HepG2 (cell line): ENCODE measurements around the gene TOMM20. TPM values are rescaled to one million over a fixed set of nuclear protein-coding genes. Genes with fewer than 3 reads are reported as not detected.

Source experiments
- ATAC-seq: fragments of 200-7000 bp; cut with Tn5 transposase; 3 replicates; pipeline ENCODE4 v1.9.1; 2020; ENCODE audit warnings: mild to moderate bottlenecking, moderate library complexity
- BruUV-seq: library from RNA; stranded (reverse); fragments of 400-500 nt; replicated peaks from 2 replicates; lab custom pipeline; 2021; lab: Mats Ljungman, UMichigan
- CTCF ChIA-PET: fragments of 300-600 bp; formaldehyde crosslinking; extraction: SDS; loops from one replicate; lab custom pipeline; 2021; ENCODE audit warnings: low total read pairs, inconsistent platforms, low intra/inter-chr PET ratio; lab: Yijun Ruan, JAX
- POLR2A ChIA-PET: fragments of 350-600 bp; sonication (Branson Sonifier 250); formaldehyde crosslinking; loops from one replicate; lab custom pipeline; 2020; ENCODE audit warnings: antibody characterized with exemption, inconsistent platforms; lab: Yijun Ruan, JAX
- DNase-seq: peaks from one replicate; pipeline ENCODE4 v3.0.0-alpha.2; 2015; ENCODE audit warnings: low spot score
- FAIRE-seq: peaks from 3 replicates; lab custom pipeline; 2011; peaks lifted over from hg19 to GRCh38; lab: Jason Lieb, UNC
- H2AFZ ChIP-seq: one replicate; pipeline ENCODE4 v1.6.1; 2011; ENCODE audit warnings: low read length, inconsistent platforms
- H3K27ac ChIP-seq: fragments of 300-600 bp; 3 replicates; pipeline ENCODE4 v1.8.0; 2011; ENCODE audit warnings: mixed run types, mild to moderate bottlenecking, mixed read lengths, low read length, inconsistent platforms; ENCODE audit not compliant: insufficient read depth; ENCODE audit errors: extremely low read length
- H3K27me3 ChIP-seq, 2 experiments: fragments of 200-600 bp in 1 of 2; 2 replicates in 1 of 2; 3 replicates in 1 of 2; pipeline versions ENCODE4 v1.6.0 to v1.8.0; 2011; ENCODE audit warnings: low read length in 2 of 2, mild to moderate bottlenecking in 2 of 2, moderate library complexity in 2 of 2, inconsistent platforms in 1 of 2; ENCODE audit not compliant: insufficient read depth in 2 of 2, control insufficient read depth in 1 of 2
- H3K36me3 ChIP-seq, 2 experiments: fragments of 200-600 bp in 1 of 2; replicated peaks in 1 of 2; 2 replicates in 1 of 2; 3 replicates in 1 of 2; pipeline versions ENCODE4 v1.5.1 to v1.8.0; 2011; ENCODE audit warnings: low read length in 2 of 2, inconsistent platforms in 1 of 2; ENCODE audit not compliant: insufficient read depth in 2 of 2, control insufficient read depth in 1 of 2
- H3K4me1 ChIP-seq: 2 replicates; pipeline ENCODE4 v1.5.1; 2012; ENCODE audit warnings: low read length, inconsistent platforms; ENCODE audit not compliant: insufficient read depth
- H3K4me2 ChIP-seq: 2 replicates; pipeline ENCODE4 v1.6.0; 2011; ENCODE audit warnings: low read depth, low read length, inconsistent platforms
- H3K4me3 ChIP-seq, 3 experiments: fragments of 200-600 bp in 1 of 3; sonication (generic), shearing (Covaris generic) in 1 of 3; replicated peaks in 1 of 3; 2 replicates each; pipeline ENCODE4 v1.5.1; 2011 to 2016; ENCODE audit warnings: low read length in 3 of 3, inconsistent platforms in 2 of 3, low read depth in 2 of 3, mild to moderate bottlenecking in 2 of 3, control low read depth in 1 of 3, mixed read lengths in 1 of 3; ENCODE audit not compliant: insufficient read depth in 1 of 3
- H3K79me2 ChIP-seq: one replicate; pipeline ENCODE4 v1.6.1; 2011; ENCODE audit warnings: low read length, inconsistent platforms; ENCODE audit not compliant: insufficient read depth
- H3K9ac ChIP-seq: 2 replicates; pipeline ENCODE4 v1.6.0; 2011; ENCODE audit warnings: mild to moderate bottlenecking, low read depth, low read length, inconsistent platforms; ENCODE audit not compliant: insufficient read depth
- H3K9me3 ChIP-seq: 2 replicates; pipeline ENCODE4 v1.5.1; 2012; ENCODE audit warnings: mild to moderate bottlenecking, low read length
- H4K20me1 ChIP-seq: 2 replicates; pipeline ENCODE4 v1.6.0; 2011; ENCODE audit warnings: inconsistent platforms, mild to moderate bottlenecking, low read length, moderate library complexity; ENCODE audit not compliant: insufficient read depth
- ATF3 ChIP-seq: sonication (generic); formaldehyde crosslinking; IDR thresholded peaks from 2 replicates; pipeline ENCODE4 v1.4.0; 2020; ENCODE audit warnings: missing genetic modification reagents
- DPF2 ChIP-seq: sonication (generic); formaldehyde crosslinking; IDR thresholded peaks from 2 replicates; pipeline ENCODE4 v1.4.0; 2020; ENCODE audit warnings: mild to moderate bottlenecking, low read depth, missing genetic modification reagents, borderline replicate concordance
- ETV6 ChIP-seq: sonication (generic); formaldehyde crosslinking; conservative IDR thresholded peaks from 2 replicates; pipeline ENCODE4 v1.4.0; 2020; ENCODE audit warnings: missing genetic modification reagents
- IKZF1 ChIP-seq: fragments of 450-650 bp; IDR thresholded peaks from 2 replicates; pipeline ENCODE4 v1.7.1; 2016
- NFAT5 ChIP-seq: sonication (generic); formaldehyde crosslinking; IDR thresholded peaks from 2 replicates; pipeline ENCODE4 v1.4.0; 2020; ENCODE audit warnings: missing genetic modification reagents
- NONO ChIP-seq, 2 experiments: fragments of 450-650 bp in 1 of 2; sonication (generic) in 1 of 2; formaldehyde crosslinking in 1 of 2; IDR thresholded peaks in 1 of 2; conservative IDR thresholded peaks in 1 of 2; 2 replicates each; pipeline versions ENCODE4 v1.6.1 to v1.8.0; 2017 to 2022; ENCODE audit warnings: mild to moderate bottlenecking in 1 of 2, missing genetic modification reagents in 1 of 2, moderate library complexity in 1 of 2
- TBX3 ChIP-seq: fragments of 450-650 bp; IDR thresholded peaks from 2 replicates; pipeline ENCODE4 v1.6.1; 2017; ENCODE audit warnings: antibody characterized with exemption, mild to moderate bottlenecking, inconsistent platforms, borderline replicate concordance
- THAP11 ChIP-seq: IDR thresholded peaks from 2 replicates; pipeline ENCODE4 v1.6.1; 2016; ENCODE audit warnings: missing biosample characterization, missing genetic modification reagents
- ZNF143 ChIP-seq: sonication (generic); formaldehyde crosslinking; IDR thresholded peaks from 2 replicates; pipeline ENCODE4 v1.4.0; 2020; ENCODE audit warnings: missing genetic modification reagents
- ZNF207 ChIP-seq: fragments of 450-650 bp; IDR thresholded peaks from 2 replicates; pipeline ENCODE4 v1.6.1; 2016; ENCODE audit warnings: antibody characterized with exemption, borderline replicate concordance
- ZNF326 ChIP-seq: sonication (generic); formaldehyde crosslinking; IDR thresholded peaks from 2 replicates; pipeline ENCODE4 v1.4.0; 2020; ENCODE audit warnings: missing genetic modification reagents, borderline replicate concordance
- ZNF687 ChIP-seq: sonication (generic); formaldehyde crosslinking; IDR thresholded peaks from 2 replicates; pipeline ENCODE4 v1.5.1; 2020; ENCODE audit warnings: mild to moderate bottlenecking, missing genetic modification reagents, moderate library complexity
- WGBS: methylation state at CpG from one replicate; pipeline ENCODE4 v1.1.6; 2017; ENCODE audit warnings: low lambda C conversion rate; 5-methylcytosine and 5-hydroxymethylcytosine counted together
- in situ Hi-C: cut with HindIII; loops from 2 replicates; pipeline ENCODE4 v1.10.0; 2017; ENCODE audit warnings: low pct_unique_long_range_greater_than_20kb; ENCODE audit not compliant: extremely low pct_ligation_motif_present
- intact Hi-C: fragments of 100-400 bp; cut with micrococcal nuclease; formaldehyde crosslinking; loops from one replicate; pipeline ENCODE4 v1.10.0; 2022; ENCODE audit not compliant: unreplicated experiment
- polyA plus RNA-seq, 8 experiments: library from polyadenylated mRNA; depleted of rRNA in 3 of 8; stranded (reverse) in 7 of 8; unstranded in 1 of 8; fragments of >200 nt; fragmentation: Illumina TruSeq in 4 of 8; extraction: Trizol in 4 of 8; gene quantifications; 2 replicates each; pipeline versions ENCODE4 v1.2.1 to v1.2.3, GENCODE V29; 2011 to 2016; ENCODE audit warnings: low read depth in 4 of 8, missing spikeins in 1 of 8, mixed read lengths in 1 of 8; ENCODE audit not compliant: insufficient read depth in 1 of 8
- total RNA-seq, 5 experiments: library from RNA; depleted of rRNA; stranded (reverse); fragments of >200 nt; fragmentation: Illumina TruSeq; extraction: Trizol; gene quantifications; 2 replicates each; pipeline ENCODE4 v1.2.3, GENCODE V29; 2016; ENCODE audit warnings: low read depth in 1 of 5

The TOMM20 gene
- total and polyA plus RNA-seq, 2 of the 13 experiments (the other 11 are each of a cell fraction or from before 2014, with no cell fraction given), result 153 to 376 TPM

- DNase-seq (no peak), ATAC-seq (no peak), FAIRE-seq (no peak)
- Histone ChIP-seq H4K20me1 (no peaks in the 10 kb centered on the region), H3K36me3 (no peaks in the 10 kb centered on the region), H3K4me2 (no peak overlapping the region), H3K9ac (0 out of 2 replicates have a peak overlapping the region, but pooled peaks have one; percentile 0), H3K27ac (peak overlapping the region; percentile 47), H3K4me3 (no peak overlapping the region), H3K27me3 (no peaks in the 10 kb centered on the region; a peak in 1 of 5 replicates), H2AFZ (no peak overlapping the region), H3K4me1 (peaks cover 77% of the 10 kb centered on the region), H3K9me3 (no peaks in the 10 kb centered on the region), H3K79me2 (peaks cover 14% of the 10 kb centered on the region)
- intact Hi-C loops, result no loop called here
- ChIA-PET POLR2A (interaction anchor here (0.7 to 1.3 kb wide), 3 partner anchors 120 to 466 kb away, joined by 3 read pairs; no protein-coding TSS in a partner anchor), CTCF (no interaction called here)
- WGBS, result 96% methylated on average over 14 of the region's 15 CpGs
- no TSS peak for BruUV-seq
- in situ Hi-C loops, result no loop called here
- TF ChIP-seq DPF2 (0 out of 2 replicates have a peak, but pooled peaks have one; percentile 37), NONO (IDR thresholded peaks at IDR 0.05) (0 out of 2 replicates have a peak, but pooled peaks have one; percentile 86), NONO (CRISPR knock-in tag; conservative IDR thresholded peaks at IDR 0.05) (no peak), TBX3 (peak; percentile 27; the same call in 1 of the 2 replicates), ETV6 (CRISPR knock-in tag) (no peak), IKZF1 (peak; percentile 88; the same call in 1 of the 2 replicates), ZNF207 (peak; percentile 96; the same call in 1 of the 2 replicates), ZNF143 (CRISPR knock-in tag) (no peak), ZNF687 (CRISPR knock-in tag) (peak; percentile 73), ZNF326 (CRISPR knock-in tag) (no peak), ATF3 (CRISPR knock-in tag) (no peak), NFAT5 (CRISPR knock-in tag) (no peak), THAP11 (no peak)
Observed at GRCh38 chr1:235077571-235078479, 50.8 kb downstream of the TOMM20 start.
